Activated T-cell treated with anti-CD3 and anti-CD28 coated beads, Interleukin-2, amount 50 U/mL, for 72 hours (primary cell): Measurements from ENCODE around the gene GSTA3. TPM values are rescaled to one million over a fixed set of nuclear protein-coding genes. Genes with fewer than 3 reads are reported as not detected.
"Not testable (repeated sequence)": the region's sequence is repeated elsewhere in the genome, so short reads cannot be mapped to it uniquely, and the experiment has no call there.

ENCODE experiments used
- ATAC-seq, 2 donors: fragments of 150-1000 bp; cut with Tn5 transposase; replicated peaks in 1 of 2; 2 replicates each; pipeline ENCODE4 v1.10.0; 2021; ENCODE audit warnings: moderate library complexity in 2 of 2, mild to moderate bottlenecking in 1 of 2
- DNase-seq, 2 donors: peaks; one replicate each; pipeline ENCODE4 v3.0.0; 2021 to 2022; ENCODE audit warnings: mixed read lengths in 1 of 2
- H3K27ac Mint-ChIP-seq: one replicate; pipeline ENCODE4 v1.8.0; 2022; ENCODE audit warnings: mild to moderate bottlenecking, moderate library complexity, mixed read lengths
- H3K27me3 Mint-ChIP-seq: one replicate; pipeline ENCODE4 v1.8.0; 2022; ENCODE audit warnings: low read depth, mixed read lengths
- H3K36me3 Mint-ChIP-seq, 2 donors: one replicate each; pipeline ENCODE4 v1.8.0; 2022; ENCODE audit warnings: mixed read lengths in 2 of 2, mild to moderate bottlenecking in 1 of 2; ENCODE audit not compliant: insufficient read depth in 2 of 2
- H3K4me1 Mint-ChIP-seq: one replicate; pipeline ENCODE4 v1.8.0; 2022; ENCODE audit warnings: low read depth, mixed read lengths
- H3K4me3 Mint-ChIP-seq, 2 donors: one replicate each; pipeline ENCODE4 v1.8.0; 2022; ENCODE audit warnings: mild to moderate bottlenecking in 2 of 2, mixed read lengths in 2 of 2, moderate library complexity in 2 of 2
- H3K9me3 Mint-ChIP-seq, 2 donors: one replicate each; pipeline ENCODE4 v1.8.0; 2022; ENCODE audit warnings: mixed read lengths in 2 of 2
- total RNA-seq, 2 donors: library from RNA; stranded (reverse); gene quantifications; one replicate each; pipeline ENCODE4 v1.2.3, GENCODE V29; 2022

The GSTA3 gene
- total RNA-seq, 2 donors from 2014 or later, result not detected

DNA sequence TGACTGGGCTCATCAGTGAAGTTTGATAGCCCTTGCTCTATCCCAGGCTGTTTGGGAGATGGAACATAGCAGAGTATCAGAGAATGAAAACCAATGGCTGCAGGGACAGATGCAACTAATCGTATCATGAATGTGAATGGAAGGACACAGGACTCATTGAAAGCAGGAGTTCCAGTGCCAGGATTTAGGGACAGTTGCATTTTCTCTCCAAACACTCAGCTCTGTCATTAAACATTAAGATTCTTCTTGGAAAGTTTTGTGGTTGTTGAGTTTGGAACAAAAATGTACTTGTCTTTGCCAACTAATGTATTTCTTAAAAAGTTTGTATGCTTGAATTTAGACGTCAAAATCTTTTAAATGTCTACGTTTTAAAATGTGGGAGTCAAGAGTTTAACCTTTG is 37.9 kb downstream of the GSTA3 start:
- peaks cover 1% of the 10 kb centered on the region for H3K4me1 Mint-ChIP-seq
- ATAC-seq, result no peak
- H3K36me3 Mint-ChIP-seq, result no peaks in the 10 kb centered on the region
- no peaks in the 10 kb centered on the region for H3K9me3 Mint-ChIP-seq
- no peak for DNase-seq
- H3K4me3 Mint-ChIP-seq, result no peak overlapping the region
- no peak overlapping the region for H3K27ac Mint-ChIP-seq
- H3K27me3 Mint-ChIP-seq, result peaks cover 18% of the 10 kb centered on the region

- not testable (repeated sequence) for H3K4me1 Mint-ChIP-seq, DNase-seq, H3K9me3 Mint-ChIP-seq, H3K27ac Mint-ChIP-seq, ATAC-seq, H3K36me3 Mint-ChIP-seq, H3K4me3 Mint-ChIP-seq
- peaks cover 18% of the 10 kb centered on the region for H3K27me3 Mint-ChIP-seq
Measured at GRCh38 chr6:52870335-52871091, 39.0 kb downstream of the GSTA3 start.

DNA sequence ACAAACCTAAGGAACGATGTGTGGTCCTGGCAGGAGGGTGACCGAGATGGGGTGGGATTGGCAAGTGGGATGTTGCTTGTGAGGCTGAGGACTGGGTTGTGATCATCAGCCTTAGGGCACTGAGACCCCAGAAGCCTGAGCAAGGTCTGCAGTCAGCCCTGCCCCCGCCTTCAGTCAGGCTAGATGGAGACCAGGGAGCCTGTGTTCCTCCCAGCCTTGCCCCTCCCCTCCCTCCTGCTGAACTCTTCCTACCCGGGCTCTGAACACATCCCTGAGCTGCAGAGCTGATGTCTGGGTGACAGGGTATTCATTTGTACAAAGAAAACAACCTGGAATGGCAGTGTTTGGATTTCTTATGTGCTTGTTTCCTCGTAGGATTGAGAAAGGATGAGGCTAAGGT is 40.6 kb downstream of the GSTA3 start:
- not testable (repeated sequence) for ATAC-seq, H3K36me3 Mint-ChIP-seq, H3K9me3 Mint-ChIP-seq, H3K4me1 Mint-ChIP-seq, DNase-seq, H3K4me3 Mint-ChIP-seq, H3K27ac Mint-ChIP-seq
- peaks cover 16% of the 10 kb centered on the region for H3K27me3 Mint-ChIP-seq

DNA sequence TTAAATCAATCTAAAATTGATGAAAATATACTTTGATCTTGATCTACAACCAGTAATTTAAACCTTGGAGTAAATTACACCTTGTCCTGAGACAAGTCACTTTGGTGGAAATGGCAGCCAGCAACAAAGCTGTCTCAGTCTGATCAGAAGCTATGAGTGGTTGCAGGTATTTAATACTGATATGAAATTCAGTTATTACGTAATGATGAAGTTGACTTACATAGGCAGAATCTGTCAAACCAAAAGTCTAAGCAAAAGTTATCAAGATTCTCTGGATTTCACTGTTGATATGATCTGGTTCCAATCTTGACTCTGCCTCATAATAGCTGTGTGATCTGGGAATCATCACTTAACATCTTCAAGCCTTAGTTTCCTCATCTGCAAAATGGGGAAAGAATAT is 41.3 kb downstream of the GSTA3 start:
- ATAC-seq, result no peak
- Mint-ChIP-seq H3K36me3 (no peaks in the 10 kb centered on the region), H3K27ac (no peak overlapping the region), H3K27me3 (peaks cover 22% of the 10 kb centered on the region), H3K4me3 (no peak overlapping the region), H3K9me3 (peaks cover 2 to 3% of the 10 kb centered on the region in 2 donors), H3K4me1 (no peaks in the 10 kb centered on the region)
- no peak for DNase-seq

GRCh38 chr6:52861151-52861550 is 48.3 kb downstream of the GSTA3 start:
- not testable (repeated sequence) for H3K4me3 Mint-ChIP-seq, DNase-seq, H3K36me3 Mint-ChIP-seq, ATAC-seq, H3K27ac Mint-ChIP-seq, H3K9me3 Mint-ChIP-seq, H3K4me1 Mint-ChIP-seq
- peaks cover 40% of the 10 kb centered on the region for H3K27me3 Mint-ChIP-seq

DNA sequence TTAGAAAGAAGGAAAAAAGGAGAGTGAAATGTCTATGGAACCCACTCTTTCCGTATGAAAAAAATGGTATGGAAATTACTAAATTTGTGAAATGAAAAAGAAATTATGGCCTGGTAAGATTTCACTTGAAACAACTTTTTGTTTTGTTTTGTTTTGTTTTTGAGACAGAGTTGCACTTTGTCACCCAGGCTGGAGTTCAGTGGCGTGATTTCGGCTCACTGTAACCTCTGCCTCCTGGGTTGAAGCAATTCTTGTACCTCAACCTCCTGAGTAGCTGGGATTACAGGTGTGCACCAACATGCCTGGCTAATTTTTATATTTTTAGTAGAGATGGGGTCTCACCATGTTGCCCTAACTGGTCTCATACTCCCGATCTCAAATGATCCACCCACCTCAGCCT is 51.1 kb downstream of the GSTA3 start:
- H3K4me1 Mint-ChIP-seq, result no peaks in the 10 kb centered on the region
- ATAC-seq (no peak), DNase-seq (no peak)
- H3K4me3 Mint-ChIP-seq, result no peak overlapping the region
- H3K9me3 Mint-ChIP-seq, result no peaks in the 10 kb centered on the region
- no peak overlapping the region for H3K27ac Mint-ChIP-seq
- no peaks in the 10 kb centered on the region for H3K36me3 Mint-ChIP-seq
- peaks cover 54% of the 10 kb centered on the region for H3K27me3 Mint-ChIP-seq

GRCh38 chr6:52856137-52856536 is 53.4 kb downstream of the GSTA3 start:
- not testable (repeated sequence) for H3K4me1 Mint-ChIP-seq, ATAC-seq, H3K4me3 Mint-ChIP-seq, H3K36me3 Mint-ChIP-seq, DNase-seq, H3K27ac Mint-ChIP-seq, H3K9me3 Mint-ChIP-seq
- H3K27me3 Mint-ChIP-seq, result peaks cover 62% of the 10 kb centered on the region

- DNase-seq (no peak), ATAC-seq (no peak)
- no peaks in the 10 kb centered on the region for H3K4me1 Mint-ChIP-seq
- H3K27ac Mint-ChIP-seq, result no peak overlapping the region
- peaks cover 46% of the 10 kb centered on the region for H3K27me3 Mint-ChIP-seq
- no peaks in the 10 kb centered on the region for H3K36me3 Mint-ChIP-seq
- H3K9me3 Mint-ChIP-seq, result no peaks in the 10 kb centered on the region
- H3K4me3 Mint-ChIP-seq, result no peak overlapping the region
Measured at GRCh38 chr6:52849137-52849536, 60.4 kb downstream of the GSTA3 start.

Other genes starting within 250 kb of the GSTA3 start
- gene TMEM14A, start 238.6 kb downstream of the GSTA3 start, total RNA-seq, result 1 to 10 TPM; 9.3 to 9.8 TPM
- gene GSTA2, start 146.2 kb downstream of the GSTA3 start, total RNA-seq, result not detected
- gene GSTA1, start 105.9 kb downstream of the GSTA3 start, total RNA-seq, result not detected
- not detected for gene GSTA5, start 68.9 kb downstream of the GSTA3 start, total RNA-seq
- gene GSTA4, start 85.6 kb upstream of the GSTA3 start, total RNA-seq, result 10 to 100 TPM; 17.5 to 21.4 TPM
- gene CILK1, start 152.1 kb upstream of the GSTA3 start, total RNA-seq, result 10 to 100 TPM; 14.0 to 17.7 TPM
- 100 to 1,000 TPM in 1 of 2 donors, 10 to 100 TPM in 1; 77.2 to 103 TPM for gene FBXO9, start 155.7 kb upstream of the GSTA3 start, total RNA-seq
- under 1 TPM; 0.17 to 0.23 TPM for gene GCM1, start 239.1 kb upstream of the GSTA3 start, total RNA-seq